T-helper 2 cell treated with Interferon-gamma antibody and Interleukin-4, amounts not matched to agents 100 ng/mL and 5 ng/mL, for 36 hours (primary cell): ENCODE data around the gene POLN. TPM values are rescaled to one million over a fixed set of nuclear protein-coding genes. Genes with fewer than 3 reads are reported as not detected.

ENCODE experiments used
- intact Hi-C: fragments of 100-400 bp; cut with micrococcal nuclease; formaldehyde crosslinking; loops from one replicate; pipeline ENCODE4 v1.15.1; 2023
- total RNA-seq: library from RNA; stranded (reverse); gene quantifications from 2 replicates; pipeline ENCODE4 v1.2.3, GENCODE V29; 2022

The POLN gene
- total RNA-seq, 1 donor from 2014 or later, result 4.0 TPM

GRCh38 chr4:2252530-2253091 is 10.7 kb upstream of the POLN start:
- intact Hi-C loops, result no loop called here

DNA sequence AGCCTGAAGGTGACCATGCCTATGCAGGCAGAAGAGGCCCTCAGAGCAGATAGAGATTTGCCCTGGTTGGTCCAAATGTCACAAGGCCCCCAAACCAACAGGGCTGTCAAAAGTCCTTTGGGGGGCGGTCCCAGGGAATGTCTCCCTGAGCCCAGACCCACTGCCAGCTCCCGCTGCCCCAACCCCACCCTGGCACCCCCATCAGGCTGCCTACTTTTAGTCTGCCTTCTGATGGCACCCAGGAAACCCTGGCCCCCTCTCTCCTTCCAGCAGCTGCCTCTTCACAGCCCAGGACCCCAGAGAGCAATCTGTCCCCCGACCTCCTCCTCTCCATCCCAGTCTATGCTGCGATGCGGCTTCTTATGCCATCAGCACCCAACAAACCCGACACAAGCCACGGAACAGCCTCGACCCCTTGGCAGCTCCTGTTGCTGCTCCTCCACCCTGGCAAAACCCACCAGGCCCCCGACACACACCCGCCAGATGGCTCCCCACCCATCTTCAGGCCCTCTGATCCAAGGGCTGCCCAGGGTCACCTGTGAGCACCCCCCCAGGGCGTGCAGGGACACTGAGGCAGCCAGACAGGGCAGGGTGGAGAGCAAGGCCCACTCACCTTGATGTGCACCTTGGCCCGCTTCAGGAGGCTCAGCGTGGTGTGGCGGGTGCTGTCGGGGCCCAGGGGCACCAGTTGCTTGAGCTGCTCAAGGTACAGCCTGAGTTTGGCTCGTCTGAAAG is 10.0 kb upstream of the POLN start:
- intact Hi-C loops, result no loop called here

DNA sequence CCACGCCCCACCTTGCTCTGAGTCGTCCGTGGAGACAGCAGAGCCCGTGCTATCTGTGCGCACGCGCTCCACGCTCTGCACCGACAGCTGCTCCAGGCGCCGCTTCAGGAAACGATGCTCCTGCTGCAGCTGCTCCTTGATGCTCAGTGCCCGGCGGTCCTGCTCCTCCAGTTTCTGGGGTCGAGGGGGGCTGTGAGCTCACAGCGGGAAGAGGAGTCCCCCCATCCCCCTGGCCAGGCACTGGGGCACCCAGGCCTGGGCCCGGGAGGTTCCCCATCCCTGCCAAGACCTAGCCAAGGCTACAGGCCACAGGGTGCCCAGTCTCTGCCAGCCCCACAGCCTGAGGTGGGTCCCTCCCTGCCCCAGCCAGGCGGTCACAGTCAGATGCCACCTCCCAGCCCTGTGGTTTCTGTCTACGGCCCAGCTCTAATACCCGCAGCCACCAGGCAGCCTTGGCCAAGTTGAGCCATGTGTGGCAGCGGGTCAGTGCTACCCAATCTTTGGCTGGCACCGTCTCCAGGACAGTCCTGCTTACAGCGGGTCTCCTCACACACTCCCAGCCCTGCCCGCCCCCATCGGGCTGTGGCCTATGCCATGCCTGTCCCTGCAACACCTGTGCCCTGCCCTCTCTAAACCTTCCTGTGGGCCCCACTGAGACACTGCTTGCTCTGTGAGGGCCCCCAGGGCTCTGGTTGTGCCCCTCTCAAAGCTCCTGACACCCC is 9.3 kb upstream of the POLN start:
- intact Hi-C loops, result no loop called here

- intact Hi-C loops, result no loop called here
Measured at GRCh38 chr4:2250357-2251072, 8.6 kb upstream of the POLN start.

DNA sequence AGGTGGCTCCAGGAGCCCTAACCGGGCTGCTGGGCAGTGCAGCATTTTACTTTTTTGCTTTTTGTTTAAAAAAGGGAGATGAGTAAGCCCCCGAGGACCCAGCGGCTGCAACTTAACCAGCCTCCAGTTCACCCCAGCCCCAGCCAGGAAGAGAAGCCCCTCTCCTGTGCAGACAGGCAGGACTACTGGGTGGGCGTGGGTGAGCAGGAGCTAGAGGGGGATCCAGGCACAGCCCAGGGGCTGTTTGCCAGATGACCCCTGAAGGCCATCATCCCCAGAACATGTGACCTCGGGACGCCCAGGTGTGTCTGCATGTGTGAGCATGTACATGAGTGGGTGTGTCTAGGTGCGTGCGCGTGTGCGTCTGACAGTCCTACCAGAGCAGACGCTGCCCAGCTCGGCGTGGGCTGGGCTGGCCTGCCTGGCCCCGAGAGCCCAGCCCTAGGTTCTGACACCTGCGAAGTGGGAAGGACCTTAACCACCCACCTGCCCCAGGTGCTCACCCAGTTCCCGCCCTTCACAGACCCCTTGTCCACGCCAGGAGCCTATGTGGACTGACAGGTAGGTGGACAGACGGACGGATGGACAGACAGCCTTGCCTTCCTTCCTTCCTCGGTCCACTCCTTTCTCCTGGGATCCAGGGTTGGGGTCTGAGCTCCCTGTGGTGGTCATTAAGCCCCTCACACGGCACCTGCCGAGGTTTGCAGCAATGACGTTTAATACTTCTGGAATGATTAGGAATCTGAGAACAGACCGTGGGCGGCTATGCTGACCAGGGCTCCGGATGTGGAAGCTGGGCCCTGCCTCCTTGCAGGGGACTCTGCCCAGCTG is 7.8 kb upstream of the POLN start:
- intact Hi-C loops, result loop anchor here (10.0 kb wide), 1 partner anchor 375 kb away; the partner anchor contains the start of gene NSD2

DNA sequence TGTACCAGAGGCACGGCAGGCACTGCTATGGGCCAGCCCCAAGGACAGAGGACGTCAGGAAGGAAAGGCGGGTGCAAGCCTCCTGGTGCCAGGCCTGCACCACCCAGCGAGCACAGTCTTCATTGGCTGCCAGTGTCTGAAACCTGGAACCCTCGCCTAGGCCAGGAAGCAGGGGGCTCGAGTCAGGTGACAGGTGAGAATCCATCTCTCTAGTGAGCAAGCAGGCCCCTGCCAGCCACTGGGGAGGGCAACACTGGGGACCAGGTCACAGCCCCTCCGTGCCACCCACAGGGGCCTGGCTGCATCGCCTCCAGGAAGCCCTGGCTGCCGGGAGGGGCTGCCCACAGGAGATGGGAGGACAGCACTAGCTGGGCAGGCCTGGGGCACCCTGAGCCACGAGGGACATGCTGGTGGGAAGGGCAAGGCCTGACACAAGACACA is 6.9 kb upstream of the POLN start:
- intact Hi-C loops, result loop anchor here (10.0 kb wide), 1 partner anchor 374 kb away; the partner anchor contains the start of gene NSD2

GRCh38 chr4:2248044-2248780 is 6.3 kb upstream of the POLN start:
- intact Hi-C loops, result loop anchor here (10.0 kb wide), 1 partner anchor 373 kb away; the partner anchor contains the start of gene NSD2

DNA sequence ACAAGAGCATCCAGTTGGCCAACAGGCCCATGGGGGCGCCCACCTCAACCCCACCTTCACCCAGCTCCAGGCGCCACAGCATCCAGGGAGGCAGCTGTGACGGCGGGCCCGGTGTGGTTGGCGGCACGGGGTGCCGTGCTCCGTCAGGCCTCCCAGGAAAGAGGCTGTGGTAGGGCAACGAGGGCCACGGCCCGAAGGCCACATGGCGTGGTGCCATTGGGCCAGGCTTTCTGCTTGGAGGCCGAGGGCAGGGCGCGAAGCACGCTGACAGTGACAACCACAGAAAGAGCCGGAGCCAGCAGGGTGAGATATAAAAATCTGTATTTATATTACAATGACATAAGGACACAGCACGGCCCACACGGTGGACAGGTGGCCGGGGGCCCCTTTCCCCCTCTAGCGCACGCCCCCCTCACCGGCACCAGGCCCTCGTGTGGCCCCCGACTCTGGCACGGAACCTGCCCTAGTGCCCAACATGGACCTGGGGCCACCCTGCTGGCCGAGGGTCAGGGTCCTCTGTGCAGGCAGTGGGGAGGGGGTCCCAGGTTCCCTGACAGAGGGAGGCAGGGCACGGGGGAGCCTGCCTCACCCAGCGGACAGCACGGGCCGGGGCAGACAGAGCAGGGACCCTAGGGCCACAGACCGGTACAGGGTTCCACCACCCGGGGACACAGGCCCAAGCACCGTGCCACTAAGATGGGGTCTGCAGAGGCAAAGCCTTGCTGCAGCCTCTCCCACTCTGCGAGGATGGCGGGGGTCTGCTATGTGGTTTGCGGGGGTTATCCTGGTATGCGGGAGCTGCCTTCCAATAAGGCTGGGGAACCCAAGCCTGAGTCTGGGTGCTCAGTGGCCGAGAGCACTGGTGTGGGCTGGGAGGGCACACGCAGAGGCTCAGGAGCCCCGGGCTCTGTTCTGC is 5.5 kb upstream of the POLN start:
- intact Hi-C loops, result loop anchor here (10.0 kb wide), 1 partner anchor 373 kb away; the partner anchor contains the start of gene NSD2

GRCh38 chr4:2246384-2247127 is 4.6 kb upstream of the POLN start:
- intact Hi-C loops, result loop anchor here (10.0 kb wide), 1 partner anchor 372 kb away; the partner anchor contains the start of gene NSD2

DNA sequence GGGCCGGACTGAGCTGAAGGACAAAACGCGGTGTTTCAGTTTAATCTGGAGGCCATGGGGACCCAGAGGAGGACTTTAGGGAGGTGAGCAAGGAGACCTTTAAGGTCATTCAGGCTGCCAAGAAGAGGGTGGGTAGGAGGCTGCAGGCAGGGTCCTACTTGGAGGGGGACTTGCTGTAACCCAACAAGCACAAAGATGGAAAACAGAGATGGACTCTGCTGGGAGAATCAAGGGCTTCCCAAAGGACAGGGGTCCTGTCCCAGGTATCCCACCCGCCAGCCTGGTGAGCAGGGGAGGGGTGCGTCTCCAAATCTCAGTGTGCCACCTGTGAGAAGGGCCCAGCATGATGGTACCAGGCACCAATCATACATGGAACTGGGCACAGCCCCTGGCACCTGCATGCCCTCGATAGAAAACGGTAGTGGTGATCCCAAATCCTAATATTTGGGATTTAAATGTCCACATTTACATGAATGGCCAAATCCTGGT is 3.9 kb upstream of the POLN start:
- intact Hi-C loops, result loop anchor here (10.0 kb wide), 1 partner anchor 371 kb away; the partner anchor contains the start of gene NSD2

DNA sequence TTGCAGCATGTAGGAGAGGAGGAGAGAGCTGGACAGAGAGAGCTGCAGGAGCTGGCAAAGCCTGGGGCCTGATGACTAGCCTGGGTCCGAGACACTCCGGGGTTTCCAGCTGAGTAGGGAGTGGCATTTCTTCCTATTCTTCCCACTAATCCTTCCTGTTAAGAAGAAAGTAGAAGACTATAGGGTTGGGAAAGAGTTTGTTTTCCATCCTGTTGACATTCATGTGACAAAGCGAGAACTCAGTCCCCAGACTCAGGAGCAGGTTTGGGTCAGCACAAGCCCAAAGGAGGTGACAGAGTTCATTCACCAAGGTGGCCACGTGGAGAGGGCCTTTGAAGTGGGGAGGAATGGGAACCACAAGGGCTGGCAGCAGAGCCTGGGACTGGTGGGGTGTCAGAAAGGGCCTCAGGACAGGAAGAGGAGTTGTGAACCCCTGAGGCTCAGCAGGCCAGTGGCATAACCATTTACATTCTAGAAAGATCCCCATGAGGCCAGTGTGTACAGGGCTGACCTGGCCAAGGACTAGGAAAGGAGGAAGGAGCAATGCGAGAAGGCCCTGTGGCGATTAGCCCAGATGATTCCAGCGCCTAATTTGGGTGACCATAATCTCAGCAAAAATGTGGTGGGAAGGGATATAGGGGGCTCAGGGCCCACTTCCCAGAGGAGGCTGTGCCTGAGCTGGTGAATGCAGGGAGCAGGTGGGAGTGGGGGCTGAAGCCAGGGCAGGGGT is 3.3 kb upstream of the POLN start:
- intact Hi-C loops, result loop anchor here (10.0 kb wide), 1 partner anchor 370 kb away; the partner anchor contains the start of gene NSD2

DNA sequence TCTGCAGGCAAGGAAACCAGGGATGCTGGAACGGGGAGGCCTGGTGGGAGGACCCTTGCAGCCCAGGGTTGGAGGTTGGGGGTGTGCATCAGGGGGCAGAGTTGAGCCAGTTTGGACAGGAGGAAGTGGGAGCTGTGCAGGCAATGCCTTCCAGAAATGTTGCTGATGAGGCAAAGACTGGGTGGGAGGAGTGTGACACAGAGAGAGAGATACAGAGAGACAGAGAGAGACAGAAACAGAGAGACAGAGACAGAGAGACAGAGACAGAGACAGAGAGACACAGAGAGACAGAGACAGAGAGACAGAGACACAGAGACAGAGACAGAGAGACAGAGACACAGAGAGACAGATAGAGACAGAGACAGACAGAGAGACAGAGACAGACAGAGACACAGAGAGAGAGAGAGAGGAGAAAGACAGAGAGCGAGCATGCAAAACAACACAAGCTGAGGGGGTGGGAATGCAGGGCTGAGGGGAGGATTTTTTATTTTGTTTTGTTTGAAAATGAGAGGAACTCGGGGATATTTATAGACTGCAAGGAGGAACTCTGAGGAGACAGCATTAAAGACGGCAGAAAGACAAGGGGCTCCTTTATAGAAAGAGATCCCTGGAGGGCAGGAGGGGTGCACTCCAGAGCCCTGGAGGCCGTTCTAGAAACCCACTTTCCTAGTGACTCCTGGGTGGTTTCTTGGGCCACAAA is 1.9 kb upstream of the POLN start:
- intact Hi-C loops, result loop anchor here (2.0 to 10.0 kb wide), 2 partner anchors 293 to 369 kb away; partner anchors contain the start of genes FAM193A and NSD2

DNA sequence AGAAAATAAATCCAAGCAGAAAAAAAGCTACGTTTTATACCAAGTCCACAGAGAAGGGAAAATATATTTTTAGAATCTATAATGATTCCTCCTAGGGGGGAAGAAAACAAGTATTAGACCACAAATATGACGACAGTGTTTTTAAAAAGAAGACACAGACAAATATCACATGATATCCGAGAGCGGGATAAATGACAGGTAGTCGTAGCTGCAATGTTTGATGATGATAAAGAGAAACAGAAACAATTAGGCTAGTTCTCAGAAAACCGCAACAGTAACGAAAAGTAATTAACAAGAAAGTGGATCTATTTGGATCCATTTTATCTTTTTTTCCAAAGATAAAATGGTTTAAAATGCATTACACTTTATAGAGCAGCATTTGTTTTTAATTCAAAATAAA is 918 bp downstream of the POLN start:
- intact Hi-C loops, result loop anchor here (1.0 to 10.0 kb wide), 2 partner anchors 41 to 366 kb away; partner anchors contain the start of gene NSD2

DNA sequence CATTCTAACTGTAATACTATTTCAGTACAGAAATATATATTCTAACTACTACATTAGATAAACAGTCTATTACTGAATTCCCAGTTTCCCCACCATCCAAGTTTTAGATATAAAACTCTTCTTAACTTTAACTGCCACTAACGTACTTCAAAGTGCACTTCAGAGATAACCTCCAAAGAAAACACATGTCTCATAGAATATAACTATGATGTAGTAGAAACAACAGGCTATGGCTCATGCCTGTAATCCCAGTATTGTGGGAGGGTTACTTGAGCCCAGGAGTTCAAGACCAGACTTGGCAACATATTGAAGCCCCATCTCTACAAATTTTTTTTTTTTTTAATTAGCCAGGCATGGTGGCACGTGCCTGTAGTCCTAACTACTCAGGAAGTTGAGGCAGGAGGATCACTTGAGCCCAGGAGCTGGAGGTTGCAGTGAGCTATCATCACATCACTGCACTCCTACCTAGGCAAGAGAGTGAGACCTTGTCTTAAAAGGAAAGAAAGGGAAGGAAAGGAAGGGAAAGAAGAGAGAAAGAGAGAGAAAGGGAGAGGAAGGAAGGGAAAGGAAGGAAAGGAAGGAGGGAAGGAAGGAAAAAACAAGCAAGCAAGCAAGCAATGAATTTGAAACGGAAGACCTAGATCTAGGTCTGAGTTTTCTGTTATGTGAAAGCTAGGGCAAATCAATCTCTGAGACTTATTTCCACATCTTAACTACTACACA is 4.8 kb downstream of the POLN start:
- intact Hi-C loops, result no loop called here

DNA sequence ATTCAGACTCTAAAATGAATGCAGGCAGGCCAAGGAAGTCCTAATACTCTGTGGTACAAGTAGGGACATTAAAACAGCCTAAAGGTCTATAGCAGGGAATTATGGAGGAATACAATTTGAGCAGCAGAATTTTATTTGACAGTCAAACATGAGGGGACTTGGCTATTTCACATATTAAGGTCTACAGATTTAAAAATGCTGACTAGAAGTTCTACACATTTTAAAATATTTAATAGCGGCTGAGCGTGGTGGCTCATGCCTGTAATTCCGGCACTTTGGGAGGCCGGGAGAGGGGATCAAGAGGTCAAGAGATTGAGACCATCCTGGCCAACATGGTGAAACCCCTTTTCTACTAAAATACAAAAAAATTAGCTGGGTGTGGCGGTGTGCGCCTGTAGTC is 10.8 kb downstream of the POLN start:
- intact Hi-C loops, result no loop called here

- intact Hi-C loops, result no loop called here
Measured at GRCh38 chr4:2226261-2226660, 15.7 kb downstream of the POLN start.
